GM18517 (cell line): ENCODE results near the gene KRTAP4-9.
"Not testable (repeated sequence)": the region's sequence is repeated elsewhere in the genome, so short reads cannot be mapped to it uniquely, and the experiment has no call there.

ENCODE experiments used
- ATAC-seq: cut with Tn5 transposase; IDR thresholded peaks from one replicate; pipeline ENCODE4 v1.9.1; 2021; ENCODE audit warnings: mild to moderate bottlenecking, moderate library complexity; ENCODE audit not compliant: unreplicated experiment

The KRTAP4-9 gene

DNA sequence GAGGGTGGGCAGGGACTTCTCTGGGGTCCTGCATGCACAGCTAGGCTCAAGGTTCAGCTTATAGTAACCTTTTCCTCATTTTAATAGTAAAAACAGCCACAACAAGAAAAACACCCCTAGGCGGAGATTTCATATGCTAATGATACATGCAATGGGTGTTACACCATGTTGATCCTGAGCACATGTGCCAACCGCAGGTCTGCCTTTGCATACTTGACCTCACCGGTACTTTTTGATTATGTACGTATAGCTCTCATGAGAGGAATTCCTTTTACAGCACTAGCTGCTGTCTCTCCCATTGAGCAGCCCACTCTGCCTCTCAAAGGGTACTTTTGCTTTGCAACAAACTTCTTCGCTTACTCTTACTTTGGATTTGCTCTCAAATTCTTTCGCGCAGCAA, 9.1 kb upstream of the KRTAP4-9 start:
- ATAC-seq = no peak

DNA sequence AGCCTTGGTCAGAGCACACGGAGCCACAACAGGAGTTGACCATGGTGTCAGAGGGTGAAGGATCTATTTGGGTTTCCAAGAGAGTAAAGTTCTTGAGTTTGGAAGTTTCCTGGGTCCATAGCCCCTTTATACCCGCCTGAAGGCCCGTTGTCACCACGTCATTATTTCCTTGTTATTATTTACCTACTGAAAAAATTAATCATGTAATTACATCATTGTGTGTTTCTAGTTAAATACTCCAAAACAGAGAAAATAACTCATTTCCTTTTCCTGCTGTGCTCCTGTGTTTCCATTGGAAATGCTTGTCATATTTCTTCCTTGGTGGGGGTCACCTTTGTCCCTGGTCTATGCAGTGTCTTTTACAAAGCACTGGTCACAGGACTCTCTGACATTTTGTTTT, 7.1 kb upstream of the KRTAP4-9 start, which contains the start of gene KRTAP4-8:
Gene KRTAP4-8, minus strand, starts transcription at position 101 of the 400 bp plus-strand sequence. Its CDS starts 58 bp downstream, at position 43.
- no peak for ATAC-seq

DNA sequence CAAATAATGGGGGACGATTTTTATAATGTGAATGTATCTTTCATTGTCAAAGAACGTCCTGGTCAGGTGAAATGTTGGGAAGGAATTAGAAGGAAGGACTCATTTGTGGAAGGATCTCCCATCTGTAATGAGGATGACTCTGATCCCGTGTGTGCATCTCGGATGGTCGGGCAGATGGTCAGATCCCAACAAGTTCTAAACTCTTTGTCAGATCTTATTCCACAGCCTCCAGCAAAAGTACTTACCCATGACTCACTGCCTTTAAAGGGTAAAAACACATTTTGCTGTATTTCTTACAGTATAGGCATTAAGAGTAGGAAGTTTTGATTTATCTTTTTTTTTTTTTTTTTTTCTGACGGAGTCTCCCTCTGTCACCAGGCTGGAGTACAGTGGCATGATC, 6.7 kb upstream of the KRTAP4-9 start:
- no peak for ATAC-seq

DNA sequence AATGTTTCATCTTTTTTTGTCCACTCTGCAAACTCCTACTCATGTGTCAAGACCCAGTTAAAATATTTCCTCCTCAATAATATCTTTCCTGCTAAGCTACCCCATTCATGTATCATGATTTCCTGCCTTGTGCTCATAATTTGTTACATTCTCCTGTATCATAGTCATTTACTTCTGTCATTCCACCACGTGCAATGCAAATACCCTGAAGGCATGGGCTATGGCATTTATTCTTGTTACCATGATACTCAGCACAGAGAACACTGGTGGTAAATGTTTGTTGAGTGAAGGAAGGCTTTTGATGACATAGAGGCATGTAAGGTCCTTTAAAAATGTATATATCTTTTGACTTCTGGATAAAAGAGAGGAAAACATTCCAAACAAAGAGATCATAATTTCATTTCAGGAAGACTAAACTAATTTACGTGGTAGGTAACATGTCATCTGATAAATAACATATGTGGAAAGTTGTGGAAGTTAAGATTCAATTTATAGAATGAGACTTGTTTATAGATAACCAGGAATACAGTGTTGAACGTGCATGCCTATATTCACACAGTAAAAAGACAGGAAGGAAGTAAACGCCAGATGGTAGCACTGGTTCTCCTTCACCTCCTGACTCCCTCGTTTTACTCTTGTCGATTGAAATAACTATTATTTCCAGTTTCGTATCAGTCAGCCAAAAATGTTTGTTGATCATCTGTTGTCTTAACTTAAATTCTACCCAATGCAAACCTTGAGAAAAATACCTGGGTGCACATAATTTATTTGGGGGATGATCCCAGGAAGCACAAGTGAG, 5.3 kb upstream of the KRTAP4-9 start:
- ATAC-seq = not testable (repeated sequence)

DNA sequence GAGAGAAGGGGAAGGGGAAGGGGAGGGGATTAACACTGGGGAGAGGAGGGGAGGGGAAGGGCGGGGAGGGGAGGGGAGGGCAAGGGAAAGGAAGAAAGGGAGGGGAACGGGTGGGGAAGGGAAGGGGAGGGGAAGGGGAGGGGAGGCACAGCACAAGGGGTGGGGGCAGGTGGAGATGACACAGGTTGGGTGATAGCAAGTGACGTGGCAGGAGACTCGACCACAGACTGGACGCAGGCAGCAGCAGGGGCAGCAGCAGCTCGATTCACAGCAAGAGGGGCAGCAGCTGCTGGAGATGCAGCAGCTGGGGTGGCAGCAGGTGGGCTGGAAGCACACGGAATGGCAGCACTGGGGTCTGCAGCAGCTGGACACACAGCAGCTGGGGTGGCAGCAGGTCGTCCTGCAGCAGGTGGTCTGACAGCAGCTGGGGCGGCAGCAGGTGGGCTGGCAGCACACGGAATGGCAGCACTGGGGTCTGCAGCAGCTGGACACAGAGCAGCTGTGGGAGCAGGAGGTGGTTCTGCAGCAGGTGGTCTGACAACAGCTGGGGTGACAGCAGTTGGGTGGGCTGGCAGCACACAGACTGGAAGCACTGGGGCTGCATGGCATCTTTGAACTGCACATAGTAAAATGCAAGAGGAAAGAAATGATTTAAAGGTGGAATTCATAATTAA, 3.5 kb upstream of the KRTAP4-9 start, which contains the start of gene KRTAP4-16:
Gene KRTAP4-16, minus strand, starts transcription at position 624 of the 674 bp plus-strand sequence. Its CDS starts 0 bp downstream, at position 624.
- ATAC-seq = no peak

DNA sequence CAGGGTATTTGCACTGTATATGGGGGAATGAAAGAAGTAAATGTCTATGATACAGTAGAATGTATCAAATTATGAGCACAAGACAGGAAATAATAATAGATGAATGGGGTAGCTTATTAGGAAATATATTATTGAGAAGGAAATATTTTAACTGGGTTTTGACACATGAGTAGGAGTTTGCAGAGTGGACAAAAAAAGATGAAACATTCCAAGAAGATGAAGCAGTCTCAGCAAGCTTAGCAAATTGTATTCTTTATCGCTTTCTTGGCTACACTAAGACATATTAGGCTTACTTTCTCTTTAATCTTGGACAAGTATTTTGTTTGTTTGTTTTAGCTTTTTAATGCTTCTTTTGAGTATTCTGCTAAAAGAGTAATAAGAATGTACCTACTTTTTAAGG, 1.3 kb upstream of the KRTAP4-9 start:
- ATAC-seq = no peak

DNA sequence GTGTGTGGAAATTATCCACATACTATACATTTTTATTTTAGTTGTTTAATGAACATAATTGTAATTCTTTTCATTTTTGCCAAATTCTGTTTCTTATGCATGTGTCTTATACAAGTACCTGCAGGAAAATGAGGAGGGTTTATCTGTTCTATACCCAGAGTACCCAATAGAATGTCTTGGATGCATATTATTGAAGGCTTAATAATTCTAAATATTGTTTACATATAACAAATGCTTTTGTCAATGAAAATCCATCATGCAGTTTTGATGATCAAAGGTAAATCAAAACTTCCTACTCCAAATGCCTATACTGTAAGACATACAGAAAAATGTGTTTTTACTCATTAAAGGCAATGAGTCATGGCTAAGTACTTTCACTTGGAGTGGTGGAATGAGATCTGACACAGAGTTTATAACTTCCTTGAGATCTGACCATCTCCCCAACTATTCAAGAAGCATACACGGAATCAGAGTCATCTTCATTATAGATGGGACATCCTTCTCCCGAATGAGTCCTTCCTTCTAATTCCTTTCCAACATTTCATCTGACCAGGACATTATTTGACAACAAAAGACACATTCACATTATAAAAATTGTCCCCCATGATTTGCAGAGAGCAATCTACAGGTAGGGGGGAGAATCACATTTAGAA, 677 bp upstream of the KRTAP4-9 start:
- not testable (repeated sequence) for ATAC-seq

DNA sequence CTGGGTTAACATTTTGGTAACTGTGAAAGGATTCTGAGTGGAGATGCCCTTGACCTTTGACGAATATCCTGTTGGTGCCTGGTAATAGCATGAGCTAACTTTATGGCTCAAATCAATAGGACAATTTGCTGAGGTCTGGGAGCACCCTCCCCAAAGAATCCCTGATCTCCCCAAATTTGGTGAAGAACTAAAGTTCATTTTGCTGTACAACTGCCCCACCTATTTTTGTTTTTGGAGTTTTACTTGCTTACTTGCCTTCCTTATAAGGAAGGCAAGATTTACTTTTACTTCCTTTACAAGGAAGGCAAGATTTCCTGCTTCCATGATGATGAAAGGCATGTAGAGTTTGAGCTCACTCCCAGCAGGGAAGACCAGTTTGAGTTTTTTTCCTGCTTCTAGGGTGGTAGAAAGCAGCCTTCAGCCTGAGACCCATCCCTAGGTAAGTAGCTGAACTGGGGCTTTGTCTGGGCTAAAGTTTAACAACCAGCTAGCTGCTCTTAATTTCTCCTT, 2.8 kb downstream of the KRTAP4-9 start:
- ATAC-seq = no peak

DNA sequence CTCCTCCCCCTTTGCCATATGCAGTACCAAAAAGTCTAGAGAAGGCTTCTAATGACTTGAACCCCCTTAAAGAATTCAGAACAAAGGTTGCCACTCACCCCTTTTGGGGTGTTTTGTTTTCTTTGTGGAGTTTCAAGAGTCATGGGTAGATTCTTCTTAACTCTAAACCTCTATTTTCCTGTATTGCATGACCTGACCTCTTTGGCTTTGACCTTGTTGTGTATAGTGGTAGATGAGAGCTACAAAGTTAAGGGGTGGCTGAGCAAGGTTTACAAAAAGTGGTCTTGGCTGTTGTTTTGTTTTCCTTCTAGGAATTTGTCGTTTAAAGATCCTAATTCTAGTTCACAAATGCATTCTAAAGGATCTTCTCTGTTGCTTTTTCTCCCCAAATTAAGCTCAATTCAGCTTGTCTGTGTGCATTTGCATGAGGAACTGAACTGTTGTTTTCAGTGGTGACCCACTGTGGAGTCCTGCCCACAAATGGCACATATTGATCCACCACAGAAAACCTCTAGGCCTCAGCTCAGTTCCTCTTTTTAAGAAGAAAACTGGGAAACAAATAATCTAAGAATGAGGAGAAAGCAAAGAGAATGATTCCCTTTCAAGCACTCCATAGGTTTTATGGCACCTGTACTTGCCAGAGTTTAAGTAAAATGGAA, 3.7 kb downstream of the KRTAP4-9 start:
- ATAC-seq = not testable (repeated sequence)

DNA sequence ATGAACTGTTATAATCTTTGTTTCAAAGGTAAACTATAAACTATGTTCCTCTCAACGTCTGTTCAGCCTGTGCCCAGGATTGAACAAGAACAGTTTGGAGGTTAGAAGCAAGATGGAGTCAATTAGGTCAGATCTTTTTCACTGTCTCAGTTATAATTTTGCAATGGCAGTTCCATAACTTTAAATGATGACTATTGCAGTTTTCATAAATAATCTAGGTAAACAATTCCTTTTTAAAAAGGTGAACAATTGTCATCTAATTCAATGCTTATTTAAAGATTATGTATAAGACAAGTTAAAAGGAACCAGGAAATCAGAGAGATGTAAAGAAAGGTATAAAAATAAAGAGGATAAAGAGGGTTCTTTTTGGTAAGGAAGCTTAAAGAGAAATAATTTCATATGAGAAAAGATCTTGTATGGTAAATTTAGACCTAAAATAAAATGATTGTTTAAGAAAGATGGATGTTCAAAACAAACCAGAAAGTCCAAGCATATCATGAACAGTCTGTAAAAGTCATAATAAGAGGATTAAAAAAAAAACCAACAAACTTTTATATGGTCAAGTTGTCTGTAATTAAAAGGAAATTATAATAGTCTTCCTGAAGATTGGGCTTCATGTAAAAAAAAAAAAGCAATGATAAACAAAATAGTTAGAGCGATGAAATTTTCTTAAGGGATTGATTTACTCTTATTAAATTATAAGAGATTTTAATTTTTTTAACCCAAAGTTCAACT, 6.1 kb downstream of the KRTAP4-9 start:
- no peak for ATAC-seq

DNA sequence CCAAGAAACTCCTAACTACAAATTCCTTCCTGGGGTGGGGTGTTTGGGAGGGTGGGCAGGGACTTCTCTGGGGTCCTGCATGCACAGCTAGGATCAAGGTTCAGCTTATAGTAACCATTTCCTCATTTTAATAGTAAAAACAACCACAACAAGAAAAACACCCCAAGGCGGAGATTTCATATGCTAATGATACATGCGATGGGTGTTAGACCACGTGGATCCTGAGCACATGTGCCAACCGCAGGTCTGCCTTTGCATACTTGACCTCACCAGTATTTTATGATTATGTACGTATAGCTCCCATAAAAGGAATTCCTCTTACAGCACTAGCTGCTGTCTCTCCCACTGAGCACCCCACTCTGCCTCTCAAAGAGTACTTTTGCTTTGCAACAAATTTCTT, 11.1 kb downstream of the KRTAP4-9 start:
- no peak for ATAC-seq

DNA sequence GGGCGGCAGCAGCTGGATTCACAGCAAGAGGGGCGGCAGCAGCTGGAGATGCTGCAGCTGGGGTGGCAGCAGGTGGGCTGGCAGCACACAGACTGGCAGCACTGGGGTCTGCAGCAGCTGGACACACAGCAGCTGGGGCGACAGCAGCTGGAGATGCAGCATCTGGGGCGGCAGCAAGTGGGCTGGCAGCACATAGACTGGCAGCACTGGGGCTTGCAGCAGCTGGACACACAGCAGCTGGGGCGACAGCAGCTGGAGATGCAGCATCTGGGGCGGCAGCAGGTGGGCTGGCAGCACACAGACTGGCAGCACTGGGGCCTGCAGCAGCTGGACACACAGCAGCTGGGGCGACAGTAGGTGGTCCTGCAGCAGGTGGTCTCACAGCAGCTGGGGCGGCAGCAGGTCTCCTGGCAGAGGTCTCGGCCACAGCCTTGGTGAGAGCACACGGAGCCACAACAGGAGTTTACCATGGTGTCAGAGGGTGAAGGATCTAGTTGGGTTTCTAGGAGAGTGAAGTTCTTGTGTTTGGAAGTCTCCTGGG, 12.7 kb downstream of the KRTAP4-9 start, which contains the start of gene KRTAP4-11:
Gene KRTAP4-11, minus strand, starts transcription at position 528 of the 541 bp plus-strand sequence. Its CDS starts 58 bp downstream, at position 470.
- not testable (repeated sequence) for ATAC-seq

DNA sequence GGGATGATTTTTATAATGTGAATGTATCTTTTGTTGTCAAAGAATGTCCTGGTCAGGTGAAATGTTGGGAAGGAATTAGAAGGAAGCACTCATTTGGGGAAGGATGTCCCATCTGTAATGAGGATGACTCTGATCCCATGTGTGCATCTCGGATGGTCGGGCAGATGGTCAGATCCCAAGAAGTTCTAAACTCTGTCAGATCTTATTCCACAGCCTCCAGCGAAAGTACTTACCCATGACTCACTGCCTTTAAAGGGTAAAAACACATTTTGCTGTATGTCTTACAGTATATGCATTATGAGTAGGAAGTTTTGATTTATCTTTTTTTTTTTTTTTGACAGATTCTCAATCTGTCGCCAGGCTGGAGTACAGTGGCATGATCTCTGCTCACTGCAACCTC, 13.5 kb downstream of the KRTAP4-9 start:
- no peak for ATAC-seq

DNA sequence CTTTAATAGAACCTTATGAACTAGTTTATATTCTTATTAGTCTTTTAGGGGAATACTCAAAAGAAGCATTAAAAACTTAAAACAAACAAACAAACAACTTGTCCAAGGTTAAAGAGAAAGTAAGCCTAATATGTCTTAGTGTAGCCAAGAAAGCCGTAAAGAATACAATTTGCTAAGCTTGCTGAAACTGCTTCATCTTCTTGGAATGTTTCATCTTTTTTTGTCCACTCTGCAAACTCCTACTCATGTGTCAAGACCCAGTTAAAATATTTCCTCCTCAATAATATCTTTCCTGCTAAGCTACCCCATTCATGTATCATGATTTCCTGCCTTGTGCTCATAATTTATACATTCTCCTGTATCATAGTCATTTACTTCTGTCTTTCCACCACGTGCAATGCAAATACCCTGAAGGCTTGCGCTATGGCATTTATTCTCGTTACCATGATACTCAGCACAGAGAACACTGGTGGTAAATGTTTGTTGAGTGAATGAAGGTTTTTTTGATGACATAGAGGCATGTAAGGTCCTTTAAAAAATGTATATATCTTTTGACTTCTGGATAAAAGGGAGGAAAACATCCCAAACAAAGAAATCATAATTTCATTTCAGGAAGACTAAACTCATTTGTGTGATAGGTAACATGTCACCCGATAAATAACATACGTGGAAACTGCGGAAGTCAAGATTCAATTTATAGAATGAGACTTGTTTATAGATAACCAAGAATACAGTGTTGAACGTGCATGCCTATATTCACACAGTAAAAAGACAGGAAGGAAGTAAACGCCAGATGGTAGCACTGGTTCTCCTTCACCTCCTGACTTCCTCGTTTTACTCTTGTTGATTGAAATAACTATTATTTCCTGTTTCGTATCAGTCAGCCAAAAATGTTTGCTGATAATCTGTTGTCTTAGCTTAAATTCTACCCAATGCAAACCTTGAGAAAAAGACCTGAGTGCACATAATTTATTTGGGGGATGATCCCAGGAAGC, 14.8 kb downstream of the KRTAP4-9 start:
- ATAC-seq = not testable (repeated sequence)

DNA sequence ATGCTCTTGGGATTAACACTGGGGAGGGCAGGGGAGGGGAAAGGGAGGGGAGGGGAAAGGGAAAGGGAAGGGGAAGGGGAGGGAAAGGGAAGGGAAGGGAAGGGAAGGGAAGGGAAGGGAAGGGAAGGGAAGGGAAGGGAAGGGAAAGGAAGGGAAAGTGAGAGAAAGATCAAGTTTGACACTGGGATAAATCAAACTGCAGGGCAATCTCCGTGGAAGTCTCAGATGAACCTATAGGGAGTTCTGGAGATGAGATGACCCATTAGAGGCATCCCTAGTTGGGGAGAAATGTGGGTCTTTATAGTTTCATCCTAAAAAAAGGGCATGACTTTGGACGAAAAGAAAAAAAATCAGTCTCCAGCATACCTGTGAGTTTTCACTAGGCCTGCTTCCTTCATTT, 16.6 kb downstream of the KRTAP4-9 start:
- ATAC-seq = no peak

DNA sequence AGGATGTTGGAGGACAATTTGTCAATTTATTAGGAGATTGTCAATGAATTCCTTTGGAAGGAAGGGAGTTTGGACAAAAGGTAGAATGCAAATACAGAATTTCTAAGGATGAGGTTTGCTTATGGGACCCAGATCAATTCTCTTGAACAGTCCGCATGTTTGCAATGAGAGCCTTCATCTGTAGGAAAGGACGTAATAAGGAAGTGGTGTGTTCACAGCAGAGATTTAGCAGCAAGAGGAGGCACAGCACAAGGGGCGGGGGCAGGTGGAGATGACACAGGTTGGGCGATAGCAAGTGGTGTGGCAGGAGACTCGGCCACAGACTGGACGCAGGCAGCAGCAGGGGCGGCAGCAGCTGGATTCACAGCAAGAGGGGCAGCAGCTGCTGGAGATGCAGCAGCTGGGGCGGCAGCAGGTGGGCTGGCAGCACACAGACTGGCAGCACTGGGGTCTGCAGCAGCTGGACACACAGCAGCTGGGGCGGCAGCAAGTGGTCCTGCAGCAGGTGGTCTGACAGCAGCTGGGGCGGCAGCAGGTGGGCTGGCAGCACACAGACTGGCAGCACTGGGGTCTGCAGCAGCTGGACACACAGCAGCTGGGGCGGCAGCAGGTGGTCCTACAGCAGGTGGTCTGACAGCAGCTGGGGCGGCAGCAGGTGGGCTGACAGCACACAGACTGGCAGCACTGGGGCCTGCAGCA, 18.3 kb downstream of the KRTAP4-9 start:
- not testable (repeated sequence) for ATAC-seq

DNA sequence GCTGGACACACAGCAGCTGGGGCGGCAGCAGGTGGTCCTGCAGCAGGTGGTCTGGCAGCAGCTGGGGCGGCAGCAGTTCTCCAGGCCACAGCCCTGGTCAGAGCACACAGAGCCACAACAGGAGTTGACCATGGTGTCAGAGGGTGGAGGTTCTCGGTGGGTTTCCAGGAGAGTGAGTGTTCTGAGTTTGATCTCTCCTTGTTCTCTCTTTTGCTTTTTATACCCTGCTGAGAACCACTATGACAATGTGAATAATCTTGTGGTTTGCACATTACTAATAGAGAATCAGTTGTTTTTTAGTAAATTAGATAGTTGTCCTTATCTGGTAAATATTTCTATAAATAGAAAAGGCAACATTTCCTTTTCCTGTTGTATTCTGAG, 18.8 kb downstream of the KRTAP4-9 start, which contains the start of gene KRTAP4-12:
Gene KRTAP4-12, minus strand, starts transcription at position 192 of the 381 bp plus-strand sequence. Its CDS starts 60 bp downstream, at position 132.
- not testable (repeated sequence) for ATAC-seq

DNA sequence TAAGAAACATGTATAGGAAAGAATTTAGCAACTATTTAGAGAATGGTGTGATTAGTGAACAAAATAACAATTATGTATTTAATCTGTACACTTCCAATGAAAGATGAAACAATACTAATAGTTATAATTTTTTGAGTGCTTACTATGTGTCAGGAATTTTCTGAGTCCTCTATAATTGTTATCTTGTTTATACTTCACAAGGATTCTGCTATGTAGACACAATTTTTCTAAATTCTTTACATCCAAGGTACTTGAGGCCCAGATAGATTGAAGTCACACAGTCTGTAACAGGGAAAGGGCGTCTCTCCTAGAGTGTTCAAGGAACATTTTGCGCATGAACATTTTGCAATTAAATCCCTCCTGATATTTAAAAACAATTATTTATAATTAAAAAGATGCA, 19.9 kb downstream of the KRTAP4-9 start:
- no peak for ATAC-seq
